CD4-positive, alpha-beta T cell (primary cell): ENCODE data around the gene EGFL7. TPM values are rescaled to one million over a fixed set of nuclear protein-coding genes. Genes with fewer than 3 reads are reported as not detected.

Source experiments
- ATAC-seq: fragments of 200-7000 bp; cut with Tn5 transposase; one replicate; pipeline ENCODE4 v1.10.0; 2022; ENCODE audit warnings: mild to moderate bottlenecking; ENCODE audit not compliant: poor library complexity
- CTCF ChIA-PET: fragments of 350-600 bp; sonication (Branson Sonifier 250); formaldehyde crosslinking; loops from one replicate; lab custom pipeline; 2021; ENCODE audit warnings: antibody characterized with exemption, inconsistent platforms; lab: Charles Lee
- POLR2A ChIA-PET: fragments of 350-600 bp; sonication (Branson Sonifier 250); formaldehyde crosslinking; loops from one replicate; lab custom pipeline; 2021; ENCODE audit warnings: antibody characterized with exemption, inconsistent platforms; lab: Charles Lee
- DNase-seq, 14 experiments: peaks; one replicate each; pipeline ENCODE4 v3.0.0-alpha.2; 2013 to 2020; ENCODE audit warnings: mixed read lengths in 2 of 14
- H3K27ac ChIP-seq, 2 donors: one replicate each; pipeline versions ENCODE4 v1.5.1 to v1.7.0; 2013; ENCODE audit warnings: low read length in 2 of 2, low read depth in 1 of 2, mild to moderate bottlenecking in 1 of 2
- H3K27me3 ChIP-seq, 2 experiments: 1 replicate in 1 of 2; 2 replicates in 1 of 2; pipeline versions ENCODE4 v1.6.1 to v1.7.0; 2013; ENCODE audit warnings: low read length in 2 of 2, control low read depth in 1 of 2, mild to moderate bottlenecking in 1 of 2, moderate library complexity in 1 of 2; ENCODE audit not compliant: insufficient read depth in 2 of 2, control insufficient read depth in 1 of 2
- H3K36me3 ChIP-seq: one replicate; pipeline ENCODE4 v1.6.1; 2013; ENCODE audit warnings: low read length, control low read depth; ENCODE audit not compliant: insufficient read depth
- H3K4me1 ChIP-seq: one replicate; pipeline ENCODE4 v1.6.1; 2013; ENCODE audit warnings: low read length, control low read depth; ENCODE audit not compliant: insufficient read depth
- H3K4me3 ChIP-seq: one replicate; pipeline ENCODE4 v1.5.1; 2013; ENCODE audit warnings: mild to moderate bottlenecking, low read length, moderate library complexity
- H3K9me3 ChIP-seq, 2 experiments: 1 replicate in 1 of 2; 2 replicates in 1 of 2; pipeline versions ENCODE4 v1.6.1 to v1.7.0; 2013; ENCODE audit warnings: low read length in 2 of 2, mild to moderate bottlenecking in 2 of 2, control low read depth in 1 of 2, moderate library complexity in 1 of 2; ENCODE audit not compliant: control insufficient read depth in 1 of 2, insufficient read depth in 1 of 2
- H3K27ac Mint-ChIP-seq: one replicate; pipeline ENCODE4 v1.8.0; 2020; ENCODE audit warnings: mixed read lengths
- H3K27me3 Mint-ChIP-seq: one replicate; pipeline ENCODE4 v1.8.0; 2021; ENCODE audit warnings: mixed read lengths
- H3K36me3 Mint-ChIP-seq: one replicate; pipeline ENCODE4 v1.8.0; 2021; ENCODE audit warnings: low read depth, mixed read lengths
- H3K4me1 Mint-ChIP-seq: one replicate; pipeline ENCODE4 v1.8.0; 2021; ENCODE audit warnings: low read depth, mixed read lengths
- H3K4me3 Mint-ChIP-seq: one replicate; pipeline ENCODE4 v1.8.0; 2020; ENCODE audit warnings: mild to moderate bottlenecking, mixed read lengths
- H3K9me3 Mint-ChIP-seq: one replicate; pipeline ENCODE4 v1.8.0; 2020; ENCODE audit warnings: mixed read lengths
- intact Hi-C, 2 experiments: fragments of 100-400 bp; cut with DNase I in 1 of 2; cut with micrococcal nuclease in 1 of 2; formaldehyde crosslinking; loops; one replicate each; pipeline versions ENCODE4 v1.15.1 to v1.9.0; 2023 to 2025; cut with DNase I, micrococcal nuclease
- total RNA-seq, 174 experiments: library from RNA in 2 of 174; stranded (reverse) in 2 of 174; gene quantifications; one replicate each; pipeline ENCODE4 v1.2.3 and lab custom pipeline; 2021 to 2026
- TF ChIP-seq, protein P1 (sequence below): fragments of 200-600 bp; IDR thresholded peaks from one replicate; pipeline ENCODE4 v1.8.0; 2022; ENCODE audit warnings: antibody characterized with exemption, mild to moderate bottlenecking

The EGFL7 gene
- total RNA-seq, 2 experiments from 2014 or later: not detected

DNA sequence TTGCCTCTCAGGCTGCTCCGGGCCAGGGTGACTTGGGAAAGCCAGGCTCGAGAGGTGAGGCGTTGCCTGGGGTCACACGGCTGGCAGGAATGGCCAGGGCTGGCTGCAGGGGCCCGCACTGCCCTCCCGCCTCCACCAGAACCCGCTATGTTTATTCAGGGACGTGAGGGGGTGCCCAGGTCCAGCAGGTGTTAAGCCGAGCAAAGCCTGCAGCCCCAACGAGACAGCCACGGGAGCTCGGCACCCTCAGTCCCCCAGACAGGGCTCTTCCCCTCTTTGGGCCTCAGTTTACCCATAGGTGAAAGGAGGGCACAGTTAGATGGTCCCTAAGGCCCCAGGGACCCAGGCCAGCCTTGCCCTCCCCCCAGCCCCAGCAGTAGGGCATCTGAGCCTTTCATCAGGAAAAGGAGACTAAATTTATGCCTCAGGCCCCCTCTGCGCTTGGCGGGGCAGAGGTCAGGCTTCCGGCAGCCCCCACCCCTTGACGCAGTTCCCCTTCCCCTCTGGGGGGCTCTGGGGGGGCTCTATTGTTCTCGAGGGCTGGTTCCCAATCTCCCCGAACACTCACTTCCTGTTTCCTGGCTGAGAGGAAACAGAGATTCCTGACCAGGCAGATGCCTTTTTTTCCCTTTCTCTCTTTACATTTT is 7.1 kb upstream of the EGFL7 start:
- H3K9me3 ChIP-seq: peaks cover 0 to 56% of the 10 kb centered on the region in 2 experiments
- H3K4me3 ChIP-seq: no peak overlapping the region
- TF ChIP-seq, protein P1, sequence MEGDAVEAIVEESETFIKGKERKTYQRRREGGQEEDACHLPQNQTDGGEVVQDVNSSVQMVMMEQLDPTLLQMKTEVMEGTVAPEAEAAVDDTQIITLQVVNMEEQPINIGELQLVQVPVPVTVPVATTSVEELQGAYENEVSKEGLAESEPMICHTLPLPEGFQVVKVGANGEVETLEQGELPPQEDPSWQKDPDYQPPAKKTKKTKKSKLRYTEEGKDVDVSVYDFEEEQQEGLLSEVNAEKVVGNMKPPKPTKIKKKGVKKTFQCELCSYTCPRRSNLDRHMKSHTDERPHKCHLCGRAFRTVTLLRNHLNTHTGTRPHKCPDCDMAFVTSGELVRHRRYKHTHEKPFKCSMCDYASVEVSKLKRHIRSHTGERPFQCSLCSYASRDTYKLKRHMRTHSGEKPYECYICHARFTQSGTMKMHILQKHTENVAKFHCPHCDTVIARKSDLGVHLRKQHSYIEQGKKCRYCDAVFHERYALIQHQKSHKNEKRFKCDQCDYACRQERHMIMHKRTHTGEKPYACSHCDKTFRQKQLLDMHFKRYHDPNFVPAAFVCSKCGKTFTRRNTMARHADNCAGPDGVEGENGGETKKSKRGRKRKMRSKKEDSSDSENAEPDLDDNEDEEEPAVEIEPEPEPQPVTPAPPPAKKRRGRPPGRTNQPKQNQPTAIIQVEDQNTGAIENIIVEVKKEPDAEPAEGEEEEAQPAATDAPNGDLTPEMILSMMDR: no peak
- H3K4me3 Mint-ChIP-seq: no peak overlapping the region
- H3K27me3 Mint-ChIP-seq: peaks cover 52% of the 10 kb centered on the region
- no peak overlapping the region for H3K27ac ChIP-seq
- no peak overlapping the region for H3K27ac Mint-ChIP-seq
- no peaks in the 10 kb centered on the region for H3K36me3 ChIP-seq
- H3K27me3 ChIP-seq: peaks cover 51 to 66% of the 10 kb centered on the region in 2 experiments
- POLR2A ChIA-PET: no interaction called here
- H3K4me1 Mint-ChIP-seq: peaks cover 6% of the 10 kb centered on the region
- H3K9me3 Mint-ChIP-seq: no peaks in the 10 kb centered on the region
- no peaks in the 10 kb centered on the region for H3K36me3 Mint-ChIP-seq
- intact Hi-C loops: no loop called here
- peaks cover 34% of the 10 kb centered on the region for H3K4me1 ChIP-seq
- DNase-seq (no peak), ATAC-seq (no peak)
- CTCF ChIA-PET: no interaction called here

DNA sequence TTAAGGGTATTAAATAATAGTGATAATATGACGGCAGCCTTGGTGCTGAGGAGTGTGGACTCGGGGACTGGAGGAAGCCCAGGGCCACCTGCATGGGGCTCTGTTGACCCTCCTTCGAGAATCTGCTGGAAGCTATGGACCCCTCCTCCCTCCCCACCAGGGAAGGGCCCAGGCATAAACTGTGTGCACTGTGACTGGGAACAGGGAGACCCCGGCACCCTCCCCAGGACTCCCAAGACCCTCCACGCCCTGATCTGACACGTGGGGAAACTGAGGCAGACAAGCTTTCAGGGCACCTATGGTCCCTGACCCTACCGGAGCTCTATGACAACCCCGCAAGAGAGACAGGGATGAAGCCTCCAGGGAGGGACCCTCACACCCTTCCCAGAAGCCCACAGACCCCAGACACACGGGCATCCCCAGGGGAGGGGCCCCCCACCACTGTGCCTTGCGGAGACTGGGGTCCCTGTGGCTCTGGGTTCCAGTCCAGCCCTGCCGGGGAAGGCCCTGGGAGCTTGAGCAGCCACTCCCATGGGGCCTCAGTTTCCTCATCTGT is 6.5 kb upstream of the EGFL7 start:
- Histone ChIP-seq H3K4me3 (no peak overlapping the region), H3K4me1 (peaks cover 34% of the 10 kb centered on the region), H3K36me3 (no peaks in the 10 kb centered on the region), H3K27ac (no peak overlapping the region), H3K27me3 (peaks cover 53 to 71% of the 10 kb centered on the region in 2 experiments), H3K9me3 (peaks cover 0 to 56% of the 10 kb centered on the region in 2 experiments)
- DNase-seq: no peak
- intact Hi-C loops: no loop called here
- no peaks in the 10 kb centered on the region for H3K36me3 Mint-ChIP-seq
- ATAC-seq: no peak
- H3K9me3 Mint-ChIP-seq: no peaks in the 10 kb centered on the region
- TF ChIP-seq, protein P1: no peak
- CTCF ChIA-PET: no interaction called here
- no peak overlapping the region for H3K4me3 Mint-ChIP-seq
- H3K27me3 Mint-ChIP-seq: peaks cover 48% of the 10 kb centered on the region
- no peak overlapping the region for H3K27ac Mint-ChIP-seq
- POLR2A ChIA-PET: no interaction called here
- peaks cover 6% of the 10 kb centered on the region for H3K4me1 Mint-ChIP-seq

DNA sequence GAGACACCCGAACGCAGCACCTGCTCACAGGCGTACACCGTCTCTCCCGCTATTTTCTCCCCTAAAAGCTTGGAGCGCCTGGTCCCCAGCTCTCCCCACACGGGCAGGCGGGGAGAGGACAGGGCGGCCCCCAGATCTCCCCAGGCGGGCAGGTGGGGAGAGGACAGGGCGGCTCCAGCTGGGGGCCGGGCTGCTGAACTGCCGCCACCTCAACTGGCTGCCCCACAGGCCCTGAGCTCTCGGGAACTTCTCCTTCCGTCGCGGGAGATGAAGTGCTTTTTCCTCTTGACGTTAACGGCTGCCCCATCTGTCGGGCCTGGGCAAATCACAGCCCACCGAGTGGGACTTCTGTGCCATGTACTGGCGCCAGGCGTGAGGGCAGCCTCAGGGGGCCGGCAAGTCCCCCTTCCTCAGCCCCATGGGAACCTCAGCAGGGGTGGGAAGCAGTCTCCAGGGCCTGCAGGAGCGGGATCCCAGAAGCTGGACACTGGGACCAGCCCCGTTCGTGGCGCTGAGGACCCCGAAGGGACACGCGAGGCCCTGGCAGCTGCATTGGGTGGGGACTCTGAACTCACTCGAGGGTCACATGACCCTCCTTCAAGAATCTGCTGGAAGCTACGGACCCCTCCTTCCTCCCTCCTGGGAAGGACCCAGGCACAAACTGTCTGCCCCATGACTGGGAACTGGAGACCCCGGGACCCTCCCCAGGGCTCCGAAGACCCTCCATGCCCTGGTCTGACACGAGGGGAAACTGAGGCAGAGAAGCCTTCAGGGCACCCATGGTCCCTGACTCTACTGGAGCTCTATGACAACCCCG is 5.7 kb upstream of the EGFL7 start:
- H3K9me3 ChIP-seq: peaks cover 0 to 56% of the 10 kb centered on the region in 2 experiments
- no peak overlapping the region for H3K27ac Mint-ChIP-seq
- peaks cover 34% of the 10 kb centered on the region for H3K4me1 ChIP-seq
- no peak overlapping the region for H3K4me3 Mint-ChIP-seq
- ChIA-PET POLR2A (no interaction called here), CTCF (no interaction called here)
- no peaks in the 10 kb centered on the region for H3K36me3 ChIP-seq
- H3K9me3 Mint-ChIP-seq: no peaks in the 10 kb centered on the region
- DNase-seq (no peak), ATAC-seq (no peak)
- no peaks in the 10 kb centered on the region for H3K36me3 Mint-ChIP-seq
- peaks cover 48% of the 10 kb centered on the region for H3K27me3 Mint-ChIP-seq
- peaks cover 6% of the 10 kb centered on the region for H3K4me1 Mint-ChIP-seq
- TF ChIP-seq, protein P1: no peak
- no peak overlapping the region for H3K27ac ChIP-seq
- intact Hi-C loops: no loop called here
- H3K27me3 ChIP-seq: peaks cover 58 to 73% of the 10 kb centered on the region in 2 experiments
- no peak overlapping the region for H3K4me3 ChIP-seq
